8988T (cell line): ENCODE data around the gene CATSPER1.
A peak's percentile ranks its signal among the peaks of the same experiment; 100 is the strongest.

ENCODE experiments used
- DNase-seq: peaks from one replicate; pipeline ENCODE4 v3.0.0; 2011

CATSPER1 gene

DNA sequence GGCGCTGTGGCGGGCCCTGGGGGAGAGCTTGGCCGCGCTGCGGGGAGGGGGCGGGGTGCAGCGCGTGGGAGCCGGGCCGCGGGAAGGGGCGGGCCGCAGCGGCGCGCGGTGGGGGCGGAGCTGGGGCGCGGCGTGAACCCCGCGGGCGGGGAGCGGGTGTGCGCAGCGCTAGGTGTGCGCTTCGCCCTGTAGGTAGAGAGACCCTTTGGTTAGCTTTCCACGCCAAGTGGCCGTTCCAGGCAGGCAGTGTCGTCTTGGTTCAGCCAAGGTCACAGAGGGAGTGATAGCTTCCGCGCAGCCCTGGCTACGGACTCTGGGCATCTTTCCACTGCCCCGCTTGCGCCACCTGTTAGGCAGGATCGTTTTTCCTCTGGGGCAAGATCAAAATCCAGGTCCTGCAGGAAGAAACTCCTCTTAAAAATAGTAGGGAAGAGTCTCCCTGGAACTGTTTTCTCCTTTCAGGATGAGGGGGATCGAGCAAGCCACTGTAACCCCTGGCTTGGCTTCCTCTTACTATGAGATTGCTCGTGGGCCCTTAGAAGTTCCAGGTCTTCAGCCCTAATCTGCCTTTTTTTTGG lies 23.5 kb downstream of the CATSPER1 start:
- DNase-seq = peak; percentile 55

DNA sequence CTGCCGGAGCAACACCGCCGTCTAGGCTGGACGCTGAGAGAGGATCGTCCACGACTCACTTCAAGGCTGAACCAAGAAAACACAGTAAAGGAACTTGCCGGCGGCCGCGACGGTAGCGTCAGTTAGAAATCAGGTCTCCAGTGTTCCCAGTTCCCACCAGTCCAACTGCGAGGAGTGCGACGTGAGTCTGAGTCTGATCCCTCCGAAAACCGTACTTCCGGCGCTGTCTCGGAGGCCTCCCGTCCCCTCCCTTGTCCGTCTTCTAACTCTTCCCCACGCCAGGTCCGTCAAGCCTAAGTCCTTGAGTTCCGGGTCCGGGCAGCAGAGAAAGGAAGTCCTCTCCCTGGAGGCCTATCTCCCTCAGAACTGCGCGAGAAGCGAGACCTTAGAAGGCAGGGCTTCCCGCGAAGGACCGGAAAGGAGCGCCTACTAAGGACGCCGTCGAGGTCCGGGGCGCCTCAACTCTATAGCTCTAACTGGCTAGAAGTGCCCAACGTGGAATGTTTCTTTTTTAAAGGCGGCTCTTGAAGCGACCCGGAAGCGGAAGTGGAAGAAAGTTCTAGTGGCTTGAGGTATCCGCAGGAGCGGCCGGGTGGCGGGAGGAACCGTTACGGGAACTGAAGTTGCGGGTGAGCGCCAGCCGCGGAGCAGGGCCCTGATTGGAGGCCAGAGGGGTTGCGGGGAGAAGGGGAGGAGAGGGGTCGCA lies 24.2 kb downstream of the CATSPER1 start, which contains the start of the genes BANF1 and EIF1AD:
Gene BANF1, plus strand, starts transcription at position 562 of the 706 bp plus-strand sequence. CDS start 748 bp downstream, outside the sequence.
Gene EIF1AD, minus strand, starts transcription at position 216 of the 706 bp plus-strand sequence. CDS start 1,768 bp downstream, outside the sequence.
- peak; percentile 91 for DNase-seq

DNA sequence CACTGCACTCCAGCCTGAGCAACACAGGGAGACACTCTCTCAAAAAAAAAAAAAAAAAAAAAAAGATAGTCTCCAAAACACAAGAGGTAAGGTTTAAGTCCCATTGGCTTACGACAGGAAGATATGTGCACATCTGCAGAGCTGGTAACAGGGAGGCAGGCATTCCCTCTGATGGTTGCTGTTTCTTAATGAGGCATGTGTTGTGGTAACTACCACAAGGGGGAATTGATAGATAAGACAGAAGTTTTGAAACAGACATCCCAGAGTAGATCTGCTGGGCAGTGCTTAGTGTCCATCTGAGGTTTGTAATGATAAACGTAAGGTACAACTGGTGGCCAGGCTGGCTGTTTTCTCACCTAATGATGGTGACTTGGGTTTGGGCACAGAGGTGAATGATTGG lies 29.0 kb downstream of the CATSPER1 start:
- no peak for DNase-seq

DNA sequence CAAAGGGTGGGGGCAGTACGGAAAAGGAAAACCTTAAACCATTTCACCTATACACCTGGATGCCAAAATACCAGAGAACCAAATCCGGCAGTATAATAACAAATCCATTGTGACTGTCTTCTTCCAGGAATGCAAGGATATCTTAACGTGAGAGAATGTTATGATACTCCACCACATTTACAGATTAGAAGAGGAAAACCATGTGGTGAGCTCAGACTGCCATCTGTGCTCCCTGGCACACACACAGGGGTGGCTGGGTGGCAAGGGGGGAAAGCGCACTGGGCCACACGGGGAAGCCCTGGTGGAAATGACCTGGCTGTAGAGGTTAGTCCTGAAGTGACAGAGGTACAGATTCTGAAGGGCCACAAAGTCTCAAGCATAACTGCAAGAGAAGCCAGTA lies 34.2 kb downstream of the CATSPER1 start:
- DNase-seq = no peak

DNA sequence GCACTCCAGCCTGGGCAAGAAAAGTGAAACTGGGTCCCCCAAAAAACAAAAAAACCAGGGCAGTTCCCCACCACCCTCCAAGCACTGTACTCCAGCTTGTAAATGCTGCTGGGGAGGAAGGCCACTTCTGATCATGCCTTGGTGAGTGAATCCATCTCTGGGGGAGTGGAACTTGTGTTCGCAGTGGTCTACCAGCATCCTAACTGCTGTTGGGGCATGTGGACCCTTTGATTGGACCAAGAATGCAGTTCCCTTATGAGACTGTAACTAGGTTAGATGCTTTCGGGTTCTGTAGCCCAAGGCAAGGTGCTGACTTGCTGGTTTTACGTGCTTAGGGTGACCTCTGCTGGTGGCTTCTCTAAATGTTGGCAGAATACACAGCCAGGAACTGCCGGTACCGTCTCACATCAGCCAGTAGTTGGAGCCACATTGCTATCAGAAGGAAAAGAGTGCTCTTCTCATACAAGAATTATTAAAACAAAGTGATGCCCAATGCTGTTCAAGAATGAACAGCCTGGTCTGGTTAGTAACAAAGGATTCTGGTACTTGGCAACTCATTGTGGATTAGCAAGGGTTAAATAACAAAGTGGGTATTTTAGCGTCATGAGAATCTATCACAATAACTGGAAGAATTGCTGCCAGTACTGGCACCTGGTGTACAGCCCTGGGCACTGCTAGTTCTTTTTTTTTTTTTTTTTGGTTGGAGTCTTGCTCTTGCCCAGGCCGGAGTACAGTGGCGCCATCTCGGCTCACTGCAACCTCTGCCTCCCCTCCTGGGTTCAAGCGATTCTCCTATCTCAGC lies 37.3 kb downstream of the CATSPER1 start:
- DNase-seq = peak; percentile 75

DNA sequence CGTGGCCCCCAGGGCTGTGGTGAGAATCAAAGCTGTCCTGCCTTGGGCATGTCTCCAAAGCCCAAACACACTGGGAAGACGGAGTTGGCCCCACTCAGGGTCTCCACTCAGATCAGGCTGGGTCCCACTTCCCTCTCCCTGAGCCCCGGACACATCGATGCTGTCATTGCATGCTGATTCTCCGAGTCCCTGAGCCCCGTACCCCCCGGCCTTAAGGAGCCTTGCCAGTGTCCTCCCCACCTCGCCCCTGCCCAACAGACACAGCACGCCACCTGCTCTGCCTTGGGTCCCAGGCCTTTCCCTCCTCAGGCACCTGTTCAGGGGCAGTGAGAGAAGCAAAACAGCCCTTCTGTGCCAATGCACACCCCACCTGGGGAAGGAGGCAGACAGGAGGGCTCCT lies 38.9 kb downstream of the CATSPER1 start:
- no peak for DNase-seq

DNA sequence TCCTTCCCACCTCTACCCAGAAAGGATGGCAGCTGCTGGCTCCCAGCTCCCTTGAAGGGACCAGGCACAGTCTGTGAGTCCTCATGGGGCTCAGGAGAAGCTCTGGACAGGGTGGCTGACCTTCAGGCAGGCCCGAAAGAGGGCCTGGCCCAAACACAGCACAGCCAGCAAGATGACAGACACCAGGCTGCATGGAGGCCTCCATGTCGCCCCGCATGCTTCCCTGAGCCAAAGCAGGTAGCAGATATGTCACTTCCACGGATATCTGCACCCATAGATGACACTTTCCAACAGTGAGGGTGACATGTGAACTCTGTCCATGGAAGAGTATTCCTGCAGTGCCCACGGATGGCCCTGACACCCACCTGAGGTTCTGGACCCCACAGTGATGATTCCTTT lies 42.7 kb downstream of the CATSPER1 start:
- DNase-seq = no peak

DNA sequence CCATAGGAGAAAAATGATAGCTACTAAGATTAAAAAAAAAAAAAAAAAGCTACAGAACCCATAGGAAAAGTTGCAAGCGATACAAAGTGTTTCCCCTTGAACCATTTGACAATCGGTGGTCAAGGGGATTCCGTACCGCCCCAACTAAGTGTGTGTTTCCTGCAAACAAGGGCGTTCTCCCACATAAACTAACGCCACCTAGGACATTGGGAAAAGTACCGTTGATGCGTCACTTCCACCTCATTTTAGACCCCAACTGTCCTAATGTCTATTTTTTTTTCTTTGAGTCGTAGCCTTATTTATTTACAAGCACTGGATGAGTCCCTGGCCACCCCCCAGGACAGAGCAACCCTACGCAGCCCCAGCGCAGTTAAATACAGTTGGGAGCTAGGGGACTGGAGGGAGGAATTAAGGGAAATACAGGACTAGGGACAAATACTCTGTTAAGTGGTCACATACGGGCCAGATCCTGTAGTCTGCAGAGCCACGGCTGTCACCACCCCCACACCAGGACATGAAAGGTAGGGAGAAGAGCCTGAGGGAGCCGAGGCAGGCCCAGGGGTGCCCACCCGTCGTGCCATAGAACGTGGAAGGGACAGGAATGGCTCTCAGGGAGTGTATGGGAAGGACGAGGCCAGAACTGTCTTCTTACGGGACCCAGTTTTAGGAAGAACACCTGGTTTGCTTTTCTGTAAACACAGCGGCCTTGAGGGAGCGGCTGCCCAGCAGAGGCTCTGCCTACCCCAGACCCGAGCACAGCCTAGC lies 43.3 kb downstream of the CATSPER1 start:
- DNase-seq = no peak

DNA sequence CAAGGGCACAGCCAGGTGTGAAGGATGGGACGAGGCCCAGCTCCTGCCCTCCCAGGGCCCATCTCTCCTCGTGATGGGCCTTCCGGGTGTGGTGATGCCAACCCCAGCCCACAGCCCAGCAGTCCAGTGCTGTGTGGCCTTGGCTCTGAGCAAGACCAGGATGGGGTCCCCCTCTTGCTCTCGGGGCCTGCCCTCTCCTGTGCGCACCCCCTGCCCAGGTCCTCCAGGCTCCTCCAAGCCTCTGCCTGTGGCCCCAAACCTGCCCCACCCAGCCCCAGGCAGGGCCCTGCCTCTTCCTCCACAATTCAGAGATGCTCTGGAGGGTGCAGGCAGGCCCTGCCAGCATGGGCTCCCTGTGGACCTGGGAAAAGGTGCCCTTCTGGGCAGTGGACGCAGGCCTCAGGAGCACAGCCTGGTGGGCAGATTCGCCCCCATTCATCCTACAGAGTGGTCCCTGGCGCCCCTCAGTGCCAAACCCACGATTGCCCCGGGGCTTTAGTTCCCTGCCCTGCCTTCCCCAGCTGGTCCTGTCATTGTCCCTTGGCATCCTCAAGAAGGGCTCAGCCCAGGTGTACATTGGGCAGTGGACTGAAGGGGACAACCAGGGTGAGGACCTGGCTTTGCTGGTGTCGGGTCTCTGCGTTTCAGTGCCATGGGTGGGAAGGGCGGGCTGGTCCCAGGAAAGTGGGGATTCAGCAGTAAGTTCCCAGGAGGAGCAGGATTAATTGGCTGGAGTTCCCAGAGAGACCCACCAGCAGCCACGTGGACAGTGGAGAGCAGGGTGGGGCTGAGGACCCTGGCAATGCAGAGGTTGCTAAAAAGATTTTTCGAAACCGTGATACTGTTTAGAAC lies 44.1 kb downstream of the CATSPER1 start:
- no peak for DNase-seq

DNA sequence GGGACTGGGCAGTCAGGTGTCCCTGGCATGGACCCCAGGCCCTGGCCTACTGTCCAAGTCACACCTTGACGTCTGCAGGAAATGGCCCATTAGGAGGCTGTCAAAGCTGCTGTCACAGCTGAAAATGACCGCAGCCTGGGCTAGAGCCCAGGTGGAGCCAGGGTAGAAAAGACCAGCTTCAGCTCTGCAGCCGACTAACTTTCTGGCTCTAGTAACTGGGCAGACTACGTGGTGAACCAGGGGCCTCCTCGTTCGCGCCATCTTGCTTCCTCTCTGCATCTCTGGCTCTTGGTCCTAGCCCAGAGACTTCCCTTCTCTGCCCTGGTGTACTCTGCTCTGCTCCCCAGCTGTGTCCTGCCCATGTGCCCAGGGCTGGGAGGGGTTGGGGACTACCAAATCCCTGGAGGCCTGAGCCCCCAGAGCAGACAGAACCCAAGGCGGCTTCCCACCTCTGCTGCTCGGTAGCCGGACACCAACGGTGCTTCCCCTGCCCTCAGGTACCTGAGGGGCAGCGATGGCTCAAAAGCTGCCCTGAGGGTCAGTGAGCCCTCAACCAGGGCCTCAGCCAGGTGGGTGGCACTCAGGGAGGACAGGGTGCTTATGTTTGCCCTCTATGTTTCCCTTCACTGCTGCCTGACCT lies 45.1 kb downstream of the CATSPER1 start:
- DNase-seq = no peak

DNA sequence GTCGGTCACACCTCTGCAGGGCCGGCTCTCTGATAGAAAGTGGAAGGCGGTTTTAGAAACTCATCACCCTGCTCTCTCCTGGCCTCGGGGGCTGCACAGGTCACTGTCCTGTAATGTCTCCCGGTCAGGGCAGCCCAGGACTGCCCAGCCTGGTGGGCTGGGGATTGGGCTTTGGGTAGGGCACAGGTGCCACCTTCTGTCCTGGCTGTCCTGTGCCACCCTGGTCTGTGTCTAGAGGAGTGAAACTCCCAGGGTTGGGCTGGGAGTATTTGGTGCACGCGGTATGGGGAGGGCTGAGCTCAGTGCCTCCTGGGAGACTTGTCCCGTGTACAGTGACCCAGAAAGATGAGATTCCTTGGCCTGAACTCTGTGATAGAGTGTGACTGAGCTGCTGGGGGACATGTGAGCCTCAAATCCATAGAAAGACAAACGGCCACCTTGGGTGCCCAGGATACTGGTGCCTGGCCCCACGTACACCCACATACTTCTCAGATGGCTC lies 47.0 kb downstream of the CATSPER1 start:
- DNase-seq = no peak

DNA sequence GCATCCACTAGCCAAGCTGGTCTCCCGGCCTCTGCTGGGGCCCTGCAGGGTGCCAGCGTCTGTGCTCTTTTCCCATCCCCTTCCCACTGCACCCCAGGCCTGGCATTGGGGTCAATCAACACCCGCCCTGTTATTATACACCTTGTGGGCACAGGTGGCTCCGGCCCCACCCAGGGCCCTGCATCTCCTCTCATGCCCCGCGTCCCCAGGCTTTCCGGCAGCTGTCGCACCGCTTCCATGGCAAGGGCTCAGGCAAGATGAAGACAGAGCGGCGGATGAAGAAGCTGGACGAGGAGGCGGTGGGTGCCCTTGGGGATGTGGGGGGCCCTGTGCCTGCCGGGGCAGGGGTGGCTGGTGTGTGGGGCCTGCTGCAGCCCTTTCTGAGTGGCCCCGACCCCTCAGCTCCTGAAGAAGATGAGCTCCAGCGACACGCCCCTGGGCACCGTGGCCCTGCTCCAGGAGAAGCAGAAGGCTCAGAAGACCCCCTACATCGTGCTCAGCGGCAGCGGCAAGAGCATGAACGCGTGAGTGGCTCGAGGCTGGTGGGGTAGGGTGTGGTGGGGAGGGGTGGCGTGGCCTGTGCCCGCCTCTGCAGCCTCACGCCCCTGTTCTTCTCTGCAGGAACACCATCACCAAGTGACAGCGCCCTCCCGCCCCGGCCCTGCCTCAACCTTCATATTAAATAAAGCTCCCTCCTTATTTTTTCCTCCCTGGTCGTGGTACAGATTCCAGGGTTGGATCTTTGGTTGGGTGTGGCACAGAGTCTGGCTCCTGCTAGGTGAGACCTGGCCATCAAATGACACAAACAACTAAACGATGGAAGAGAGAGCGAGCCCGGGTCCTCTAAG lies 47.7 kb downstream of the CATSPER1 start:
- no peak for DNase-seq

DNA sequence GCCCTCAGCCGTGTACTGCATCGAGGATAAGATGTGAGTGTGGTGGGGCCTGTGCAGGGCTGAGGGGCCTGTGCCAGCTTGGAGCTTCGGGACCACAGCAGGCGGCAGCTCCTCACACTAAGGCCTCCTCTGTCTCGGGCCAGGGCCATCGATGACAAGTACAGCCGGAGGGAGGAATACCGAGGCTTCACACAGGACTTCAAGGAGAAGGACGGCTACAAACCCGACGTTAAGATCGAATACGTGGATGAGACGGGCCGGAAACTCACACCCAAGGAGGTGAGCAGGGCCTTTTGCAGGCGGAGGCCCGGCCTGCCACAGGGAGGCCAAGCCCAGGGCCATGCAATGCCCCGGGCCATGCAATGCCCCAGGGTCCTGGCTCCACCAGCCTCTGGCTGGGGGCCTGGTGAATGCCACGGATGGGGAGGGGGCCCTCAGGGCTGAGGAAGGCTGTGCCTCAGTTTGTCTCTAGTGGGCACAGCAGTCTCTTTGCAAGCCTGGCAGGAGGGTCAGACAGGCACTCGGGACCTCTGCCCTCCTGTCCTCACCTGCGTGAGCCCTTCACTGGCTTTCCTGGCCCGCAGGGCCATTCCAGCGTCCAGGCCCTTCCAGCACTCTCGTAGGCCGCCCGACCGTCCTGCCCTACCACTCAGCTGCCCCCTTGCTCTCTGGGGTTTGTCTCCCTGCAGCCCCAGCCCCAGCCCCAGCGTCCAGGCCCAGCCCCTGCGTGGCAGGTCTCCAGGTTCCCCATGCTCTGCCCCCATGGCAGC lies 48.5 kb downstream of the CATSPER1 start:
- DNase-seq = no peak

DNA sequence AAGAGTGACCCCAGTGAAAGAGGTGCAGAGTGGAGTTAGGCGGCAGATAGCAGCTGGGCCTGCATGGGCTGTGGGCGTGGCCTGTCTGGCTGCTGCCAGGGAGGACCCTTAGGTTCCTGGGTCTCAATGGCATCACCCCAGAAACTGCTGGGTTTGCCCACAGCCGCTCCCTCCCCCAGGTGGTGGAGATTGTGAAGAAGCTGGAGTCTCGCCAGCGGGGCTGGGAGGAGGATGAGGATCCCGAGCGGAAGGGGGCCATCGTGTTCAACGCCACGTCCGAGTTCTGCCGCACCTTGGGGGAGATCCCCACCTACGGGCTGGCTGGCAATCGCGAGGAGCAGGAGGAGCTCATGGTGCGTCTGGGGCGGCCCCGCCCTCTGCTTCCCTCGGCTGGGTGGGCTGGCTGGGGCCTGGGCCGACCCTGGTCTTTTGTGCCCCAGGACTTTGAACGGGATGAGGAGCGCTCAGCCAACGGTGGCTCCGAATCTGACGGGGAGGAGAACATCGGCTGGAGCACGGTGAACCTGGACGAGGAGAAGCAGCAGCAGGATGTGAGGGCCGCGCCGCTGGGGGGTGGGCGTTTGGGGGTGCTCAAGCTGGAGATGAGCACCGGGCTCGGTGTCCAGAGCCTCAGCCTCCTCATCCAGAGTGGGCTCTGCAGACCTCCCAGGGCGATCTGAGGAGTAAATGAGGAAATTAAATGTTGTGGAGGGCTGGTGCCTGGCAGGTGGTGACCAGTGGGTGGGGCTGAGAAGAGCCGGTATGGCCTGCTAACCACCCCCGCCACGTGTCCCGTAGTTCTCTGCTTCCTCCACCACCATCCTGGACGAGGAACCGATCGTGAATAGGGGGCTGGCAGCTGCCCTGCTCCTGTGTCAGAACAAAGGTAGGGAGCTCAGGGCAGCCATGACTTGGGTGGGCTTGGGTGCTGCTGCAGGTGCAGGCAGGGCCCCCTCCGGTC lies 49.8 kb downstream of the CATSPER1 start:
- no peak for DNase-seq

DNA sequence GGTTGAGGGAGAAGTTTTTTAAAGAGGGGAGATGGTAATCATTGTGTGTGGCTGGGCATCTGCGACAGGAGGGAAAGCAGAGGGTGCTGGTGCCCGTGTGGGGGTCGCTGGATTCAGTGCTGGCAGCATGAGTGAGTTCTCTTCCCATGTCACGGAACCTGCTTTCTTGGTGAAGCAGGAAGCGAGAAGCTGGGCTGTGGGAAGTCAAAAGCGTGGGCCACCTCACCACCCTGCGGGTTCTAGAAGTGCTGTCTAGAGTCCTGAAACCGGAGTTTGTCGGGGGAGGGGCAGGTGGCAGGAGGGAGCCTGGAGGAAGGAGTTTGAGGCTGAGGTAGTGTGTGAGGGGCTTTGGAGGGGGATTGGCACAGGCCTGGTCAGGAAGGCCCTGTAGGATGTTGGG lies 50.5 kb downstream of the CATSPER1 start:
- DNase-seq = no peak

DNA sequence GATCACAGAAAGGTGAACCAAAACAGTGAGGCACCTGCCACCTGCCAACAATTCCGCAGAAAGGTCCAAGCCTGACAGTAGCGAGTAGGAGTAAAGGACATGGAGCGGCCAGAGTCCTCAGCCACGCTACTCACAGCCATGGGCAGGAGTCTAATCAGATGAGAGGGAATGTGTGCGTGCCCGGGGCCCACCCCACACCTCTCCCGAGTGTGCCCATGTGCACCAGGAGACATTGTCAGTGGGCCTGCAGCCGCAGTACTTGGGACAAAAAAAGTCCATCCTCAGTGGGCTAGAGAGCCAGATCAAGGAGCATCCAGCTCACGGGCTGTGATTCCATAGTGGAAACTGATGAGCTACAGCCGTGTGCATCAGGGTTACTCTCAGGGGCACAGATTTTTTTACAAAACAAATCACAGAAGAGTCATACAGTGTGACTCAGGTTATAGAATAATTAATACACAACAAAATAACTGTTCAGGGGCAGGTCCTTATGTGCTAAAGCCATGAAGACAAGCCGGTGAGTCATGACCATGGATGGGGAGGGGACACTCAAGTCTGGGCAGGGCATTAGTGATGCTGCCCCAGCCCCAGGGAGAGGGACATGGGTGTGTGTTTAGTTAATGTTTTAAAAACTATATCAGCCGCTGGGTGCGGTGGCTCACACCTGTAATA lies 52.7 kb downstream of the CATSPER1 start:
- no peak for DNase-seq

DNA sequence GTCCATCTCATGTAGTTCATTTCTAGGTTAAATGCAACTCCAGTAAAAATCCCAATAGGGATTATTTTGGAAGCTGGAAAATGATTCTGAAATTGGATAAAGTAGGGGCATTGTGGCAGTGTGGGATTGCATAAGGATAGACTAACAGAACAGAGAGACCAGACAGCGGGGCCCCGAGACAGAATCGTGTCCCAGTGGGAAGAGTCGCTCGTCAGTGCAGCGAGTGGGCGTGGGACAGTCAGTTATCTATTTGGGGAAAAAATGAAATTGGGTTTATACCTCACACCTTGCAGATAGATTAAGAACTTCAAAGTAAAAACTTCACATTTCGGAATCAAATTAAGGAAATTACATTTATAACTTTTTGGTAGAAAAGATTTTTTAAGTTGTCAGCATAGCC lies 54.2 kb downstream of the CATSPER1 start:
- no peak for DNase-seq
